Activated CD8-positive, alpha-beta memory T cell treated with anti-CD3 and anti-CD28 coated beads, Interleukin-2, amount 50 U/mL, for 1 hour (primary cell): ENCODE results near the gene SENP8.
"Not testable (repeated sequence)": the region's sequence is repeated elsewhere in the genome, so short reads cannot be mapped to it uniquely, and the experiment has no call there.

Source experiments
- DNase-seq: peaks from one replicate; pipeline ENCODE4 v3.0.0-alpha.2; 2020; ENCODE audit errors: extremely low read depth

The SENP8 gene

DNA sequence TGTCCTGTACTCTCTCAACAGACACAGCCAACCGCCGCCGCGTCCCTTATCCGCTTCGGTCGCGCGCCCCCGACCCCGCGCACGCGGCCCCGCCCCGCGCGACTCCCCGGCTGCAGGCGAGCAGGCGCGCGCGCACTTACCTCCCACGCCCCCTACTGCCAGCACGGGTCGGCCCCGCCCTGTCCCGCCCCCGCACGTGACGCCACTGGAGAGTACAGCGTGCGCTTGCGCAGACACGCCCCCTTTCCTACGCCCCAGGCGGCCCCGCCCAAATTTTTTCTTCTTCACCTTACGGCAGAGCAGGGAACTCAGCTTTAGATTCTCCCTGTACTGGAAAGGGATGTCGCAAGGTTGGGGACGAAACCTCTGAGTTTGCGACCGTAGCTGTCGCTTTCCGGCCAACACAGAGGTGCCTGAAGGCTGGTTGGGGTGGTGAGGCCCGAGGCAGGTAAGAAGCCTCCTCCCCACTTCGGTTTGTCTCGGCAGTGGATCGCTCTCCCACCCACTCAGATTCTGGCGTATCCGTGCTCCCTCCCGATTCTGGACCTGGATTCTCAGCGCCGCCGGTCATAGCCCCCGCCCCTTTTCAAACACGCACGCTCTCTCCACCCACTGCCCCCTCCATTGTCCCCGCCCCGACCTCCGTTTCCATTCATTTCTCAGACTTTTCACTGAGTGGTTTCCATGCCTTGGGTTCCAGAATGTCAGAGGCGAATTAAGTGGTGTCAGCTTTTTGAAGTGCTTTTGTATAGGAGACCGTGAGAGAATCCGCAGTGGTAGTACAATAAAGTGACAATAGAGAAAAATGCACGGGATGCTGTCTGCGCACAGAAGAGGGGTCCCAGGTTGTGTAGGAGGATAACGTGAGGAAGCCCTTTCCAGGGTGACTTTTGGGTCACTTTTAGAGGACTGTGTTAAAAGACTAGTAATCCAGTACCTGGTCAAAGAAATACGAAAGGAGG lies at the start of gene SENP8, which contains the start of gene MYO9A:
SENP8 (plus strand) TSS at position 387 of the 962 bp plus-strand sequence. CDS start 21,221 bp downstream, outside the sequence.
MYO9A (minus strand) TSS at position 134 of the 962 bp plus-strand sequence. CDS start 71,587 bp downstream, outside the sequence.
- DNase-seq = peak; percentile 96

GRCh38 chr15:72068856-72069255 lies 49.3 kb upstream of the SENP8 start:
- no peak for DNase-seq

GRCh38 chr15:72070817-72071447 lies 47.3 kb upstream of the SENP8 start:
- DNase-seq = no peak

DNA sequence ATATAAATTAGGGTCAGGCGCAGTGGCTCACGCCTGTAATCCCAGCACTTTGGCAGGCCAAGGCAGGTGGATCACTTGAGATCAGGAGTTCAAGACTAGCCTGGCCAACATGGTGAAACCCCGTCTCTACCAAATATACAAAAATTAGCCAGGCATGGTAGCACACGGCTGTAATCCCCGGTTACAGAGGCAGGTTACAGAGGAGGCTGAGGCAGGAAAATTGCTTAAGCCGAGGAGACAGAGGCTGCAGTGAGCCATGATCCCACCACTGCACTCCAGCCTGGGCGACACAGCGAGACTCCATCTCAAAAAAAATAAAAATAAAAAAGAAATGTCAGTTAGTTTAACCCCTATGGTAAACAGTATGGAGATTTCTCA lies 46.8 kb upstream of the SENP8 start:
- DNase-seq = not testable (repeated sequence)

DNA sequence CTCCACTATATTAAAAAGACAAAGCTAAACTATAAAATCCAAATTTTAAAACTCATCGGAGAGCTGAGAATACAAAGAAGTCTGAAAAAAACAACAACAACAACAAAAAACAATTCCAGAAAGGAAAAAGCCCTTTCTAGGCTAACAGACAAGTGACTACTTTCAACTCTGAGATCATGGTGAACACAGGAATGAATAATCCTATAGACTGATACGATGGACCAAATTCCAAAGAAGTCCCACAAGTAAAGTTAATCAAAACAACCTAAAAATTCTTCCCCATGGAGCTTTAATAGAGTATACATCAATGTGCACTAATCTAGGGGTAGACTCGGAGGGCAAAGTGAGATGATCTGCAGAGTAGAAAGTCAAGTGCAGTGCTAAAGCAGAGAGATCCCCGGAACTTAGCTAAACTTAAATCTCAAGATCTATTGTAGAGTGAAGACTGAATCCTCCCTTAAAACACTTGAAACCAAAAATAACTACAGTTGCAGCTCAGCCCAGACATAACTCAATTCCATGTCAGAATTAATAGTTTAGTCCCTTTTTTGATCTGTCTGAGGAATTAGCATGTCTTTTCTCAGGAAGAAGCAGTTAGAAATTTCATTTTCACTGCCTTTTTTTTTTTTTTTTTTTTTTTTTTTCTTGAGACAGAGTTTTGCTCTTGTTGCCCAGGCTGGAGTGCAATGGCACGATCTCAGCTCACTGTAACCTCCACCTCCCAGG lies 43.7 kb upstream of the SENP8 start:
- DNase-seq = no peak

DNA sequence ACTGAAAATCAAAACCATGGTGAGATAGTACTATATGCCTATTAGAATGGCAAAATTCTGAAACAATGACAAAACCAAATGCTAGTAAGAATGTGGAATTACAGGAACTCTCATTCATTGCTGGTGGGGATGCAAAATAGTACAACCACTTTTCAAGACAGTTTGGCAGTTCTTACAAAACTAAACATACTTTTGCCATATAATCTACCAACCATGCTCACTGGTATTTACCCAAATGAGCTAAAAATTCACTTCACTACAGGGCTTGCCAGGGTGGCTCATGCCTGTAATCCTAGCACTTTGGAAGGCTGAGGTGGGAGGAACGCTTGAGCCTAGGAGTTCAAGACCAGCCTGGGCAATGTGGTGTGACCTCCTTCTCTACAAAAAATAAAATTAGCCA lies 40.3 kb upstream of the SENP8 start:
- DNase-seq = no peak

GRCh38 chr15:72078887-72079286 lies 39.3 kb upstream of the SENP8 start:
- no peak for DNase-seq

- DNase-seq = no peak
These were observed 36.0 kb upstream of the SENP8 start for GRCh38 chr15:72082176-72082575.

DNA sequence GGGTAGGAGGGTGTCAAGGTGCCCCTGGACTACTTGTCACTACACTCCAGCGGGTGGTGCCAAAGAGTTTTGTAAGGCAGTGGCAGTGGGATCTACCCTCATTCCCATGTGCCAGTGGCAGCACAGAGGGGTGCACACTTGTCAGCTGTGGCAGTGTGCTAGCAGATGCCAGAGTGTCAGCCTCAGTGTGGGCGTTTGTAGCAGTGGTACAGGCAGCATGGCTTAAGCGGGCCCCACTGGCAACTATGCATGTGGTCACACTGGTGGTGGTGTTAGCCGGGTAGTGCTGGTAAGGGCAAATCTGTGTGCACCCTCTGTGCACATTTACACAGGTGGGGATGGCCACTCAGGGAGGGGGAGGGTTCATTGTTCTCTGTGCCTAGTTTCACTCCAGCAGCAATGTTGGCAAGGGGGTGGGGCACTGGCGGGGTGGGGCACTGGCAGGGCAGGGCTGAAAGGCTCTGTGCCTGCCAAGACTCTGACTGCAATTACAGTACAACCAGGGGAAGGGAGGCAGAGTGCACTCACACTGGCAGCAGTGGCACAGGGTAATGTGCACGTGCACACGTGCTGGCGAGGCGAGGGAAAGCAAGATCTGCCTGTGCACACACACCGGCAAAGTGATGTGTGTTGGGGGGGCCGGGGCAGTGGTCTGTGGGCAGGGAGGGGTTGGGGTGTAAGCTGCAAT lies 32.0 kb upstream of the SENP8 start:
- no peak for DNase-seq

- no peak for DNase-seq
These were observed 31.1 kb upstream of the SENP8 start for GRCh38 chr15:72086920-72087648.

- no peak for DNase-seq
These were observed 26.2 kb upstream of the SENP8 start for GRCh38 chr15:72092006-72092405.

GRCh38 chr15:72092691-72093090 lies 25.5 kb upstream of the SENP8 start:
- DNase-seq = no peak

DNA sequence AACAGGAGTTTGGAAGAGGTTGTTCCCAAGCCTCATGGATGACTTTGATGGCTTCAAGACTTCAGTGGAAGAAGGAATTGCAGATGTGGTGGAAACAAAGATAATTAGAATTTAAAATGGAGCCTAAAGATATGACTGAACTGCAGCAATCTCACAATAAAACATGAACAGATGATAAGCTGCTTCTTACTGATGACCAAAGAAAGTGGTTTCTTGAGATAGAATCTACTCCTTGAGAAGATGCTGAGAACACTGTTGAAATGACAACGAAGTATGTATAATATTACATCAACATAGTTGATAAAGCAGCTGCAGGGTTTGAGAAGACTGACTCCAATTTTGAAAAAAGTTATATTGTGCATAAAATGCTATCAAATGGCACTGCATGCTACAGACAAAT lies 21.4 kb upstream of the SENP8 start:
- no peak for DNase-seq

DNA sequence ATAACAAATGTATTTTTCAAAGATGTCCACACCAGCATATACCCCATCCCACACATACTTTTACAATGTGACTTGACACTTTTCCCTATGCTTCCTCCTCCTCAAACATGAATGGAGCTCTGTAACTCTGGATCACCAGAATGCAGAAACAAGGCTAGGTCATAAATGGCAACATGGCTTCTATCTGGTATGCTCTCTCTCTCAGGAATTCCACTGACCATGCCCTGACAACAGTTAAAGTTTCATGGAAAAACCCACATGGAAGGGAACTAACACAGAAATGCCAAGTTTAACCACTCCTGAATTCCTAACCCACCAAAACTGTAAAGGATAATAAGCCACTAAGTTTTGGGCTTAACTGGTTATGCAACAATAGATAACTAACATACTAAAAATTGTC lies 20.2 kb upstream of the SENP8 start:
- DNase-seq = no peak

GRCh38 chr15:72099155-72099554 lies 19.0 kb upstream of the SENP8 start:
- no peak for DNase-seq

DNA sequence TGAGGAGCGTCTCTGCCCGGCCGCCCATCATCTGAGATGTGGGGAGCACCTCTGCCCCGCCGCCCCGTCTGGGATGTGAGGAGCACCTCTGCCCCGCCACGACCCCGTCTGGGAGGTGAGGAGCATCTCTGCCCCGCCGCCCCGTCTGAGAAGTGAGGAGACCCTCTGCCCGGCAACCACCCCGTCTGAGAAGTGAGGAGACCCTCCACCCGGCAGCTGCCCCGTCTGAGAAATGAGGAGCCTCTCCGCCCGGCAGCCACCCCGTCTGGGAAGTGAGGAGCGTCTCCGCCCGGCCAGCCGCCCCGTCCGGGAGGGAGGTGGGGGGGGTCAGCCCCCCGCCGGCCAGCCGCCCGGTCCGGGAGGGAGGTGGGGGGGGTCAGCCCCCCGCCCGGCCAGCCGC lies 17.7 kb upstream of the SENP8 start:
- DNase-seq = not testable (repeated sequence)

GRCh38 chr15:72105111-72105510 lies 13.1 kb upstream of the SENP8 start:
- DNase-seq = no peak

- DNase-seq = no peak
These were observed 12.1 kb upstream of the SENP8 start for GRCh38 chr15:72106068-72106467.

GRCh38 chr15:72110355-72110754 lies 7.8 kb upstream of the SENP8 start:
- no peak for DNase-seq

DNA sequence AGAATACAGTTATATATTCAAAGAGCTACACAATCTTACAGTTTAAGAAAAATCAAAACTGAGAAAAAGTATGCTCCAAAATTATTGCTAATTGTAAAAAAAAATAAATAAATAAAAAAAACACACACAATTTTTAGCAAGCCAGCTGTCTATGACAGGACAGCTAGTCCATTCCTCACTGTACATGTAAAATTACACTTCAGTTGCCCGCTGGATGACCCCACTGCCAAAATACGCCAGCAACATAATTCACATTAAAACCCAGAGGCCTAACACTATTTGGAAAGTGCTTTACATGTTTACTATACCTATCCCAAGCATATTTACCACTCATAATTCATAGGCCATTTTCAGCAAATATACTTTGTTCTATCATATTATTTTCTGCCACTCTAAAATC lies 6.1 kb upstream of the SENP8 start:
- DNase-seq = no peak

GRCh38 chr15:72112805-72113204 lies 5.4 kb upstream of the SENP8 start:
- no peak for DNase-seq
